Femur (tissue), 1 donor: ENCODE data around the gene PTPRN2.

Source experiments
- DNase-seq: peaks from one replicate; pipeline ENCODE4 v3.0.0-alpha.2; 2017

PTPRN2 gene

GRCh38 chr7:158123214-158123613, 464.4 kb downstream of the PTPRN2 start:
- DNase-seq = no peak

- DNase-seq = no peak
These were observed 466.1 kb downstream of the PTPRN2 start for GRCh38 chr7:158121441-158122045.

DNA sequence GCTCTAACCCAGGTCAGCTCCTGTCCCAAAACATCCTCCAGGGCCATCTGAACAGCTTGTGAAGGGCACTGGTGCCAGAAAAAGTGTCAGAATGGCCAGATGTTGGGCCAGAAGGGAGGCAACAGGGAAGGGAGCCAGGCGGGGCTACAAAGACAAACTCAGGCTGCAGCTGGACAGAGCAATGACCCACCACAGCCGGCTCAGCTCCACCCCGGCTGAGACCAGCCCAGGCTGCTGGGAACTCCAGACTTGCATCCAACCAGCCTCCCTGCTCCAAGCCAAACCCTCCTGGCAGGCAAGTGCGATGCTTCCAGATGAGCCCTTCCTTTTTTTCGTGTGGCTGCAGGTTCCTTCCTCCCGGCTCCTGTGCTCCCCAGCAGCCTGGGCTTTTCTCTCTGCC, 466.9 kb downstream of the PTPRN2 start:
- peak; percentile 43 for DNase-seq

GRCh38 chr7:158120316-158120715, 467.3 kb downstream of the PTPRN2 start:
- no peak for DNase-seq

DNA sequence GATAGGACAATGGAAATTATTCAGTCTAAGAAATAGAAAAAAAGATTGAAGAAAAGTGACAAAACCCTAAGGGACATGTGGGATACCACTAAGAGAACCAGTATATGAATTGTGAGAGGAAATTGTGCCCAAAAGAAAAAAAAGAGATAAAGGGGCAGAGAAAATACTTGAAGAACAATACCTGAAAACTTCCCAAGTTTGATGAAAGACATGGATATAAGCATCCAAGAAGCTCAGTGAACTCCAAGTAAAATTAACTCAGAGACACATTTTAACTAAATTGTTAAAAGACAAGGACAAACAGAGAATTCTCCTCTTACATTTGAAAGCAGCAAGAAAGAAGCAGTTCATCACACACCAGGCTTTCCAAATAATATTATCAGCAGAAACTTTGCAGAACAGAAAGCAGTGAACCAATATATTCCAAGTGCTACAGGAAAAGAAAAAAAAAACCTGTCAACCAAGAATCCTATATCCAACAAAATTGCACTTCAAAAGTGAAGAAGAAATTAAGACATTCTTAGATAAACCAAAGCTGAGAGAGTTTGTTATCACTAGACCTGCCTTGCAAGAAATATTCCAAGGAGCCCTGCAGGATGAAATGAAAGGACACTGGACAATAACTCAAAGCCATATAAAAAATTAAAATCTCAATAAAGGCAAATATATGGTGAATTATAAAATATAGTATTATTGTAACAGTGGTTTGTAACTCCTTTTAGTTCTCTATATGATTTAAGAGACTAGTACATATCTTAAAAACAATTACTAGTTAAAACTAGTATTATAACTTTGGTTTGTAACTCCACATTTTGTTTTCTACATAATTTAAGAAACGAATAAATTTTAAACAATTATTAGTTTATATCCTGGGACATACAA, 470.0 kb downstream of the PTPRN2 start:
- DNase-seq = no peak

DNA sequence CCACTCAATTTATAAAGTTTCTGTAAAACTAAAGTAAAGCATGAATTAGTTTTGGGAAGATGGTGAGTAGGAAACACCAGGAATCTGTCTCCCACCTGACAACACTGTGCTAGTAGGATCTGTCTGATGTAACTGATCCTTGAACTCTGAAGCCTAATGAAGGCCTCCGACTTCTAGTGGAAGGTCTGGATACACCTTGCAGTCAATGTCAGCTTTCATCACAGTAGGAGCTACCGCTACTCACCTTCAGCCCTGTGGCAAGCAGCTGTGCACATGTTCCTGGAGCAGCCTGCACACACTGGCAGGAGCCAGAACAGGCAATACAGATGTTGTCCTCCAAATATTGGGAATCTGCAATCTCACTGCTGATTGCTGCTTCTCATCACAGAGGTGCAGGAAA, 471.4 kb downstream of the PTPRN2 start:
- DNase-seq = no peak

- DNase-seq = no peak
These were observed 473.4 kb downstream of the PTPRN2 start for GRCh38 chr7:158114056-158114850.

DNA sequence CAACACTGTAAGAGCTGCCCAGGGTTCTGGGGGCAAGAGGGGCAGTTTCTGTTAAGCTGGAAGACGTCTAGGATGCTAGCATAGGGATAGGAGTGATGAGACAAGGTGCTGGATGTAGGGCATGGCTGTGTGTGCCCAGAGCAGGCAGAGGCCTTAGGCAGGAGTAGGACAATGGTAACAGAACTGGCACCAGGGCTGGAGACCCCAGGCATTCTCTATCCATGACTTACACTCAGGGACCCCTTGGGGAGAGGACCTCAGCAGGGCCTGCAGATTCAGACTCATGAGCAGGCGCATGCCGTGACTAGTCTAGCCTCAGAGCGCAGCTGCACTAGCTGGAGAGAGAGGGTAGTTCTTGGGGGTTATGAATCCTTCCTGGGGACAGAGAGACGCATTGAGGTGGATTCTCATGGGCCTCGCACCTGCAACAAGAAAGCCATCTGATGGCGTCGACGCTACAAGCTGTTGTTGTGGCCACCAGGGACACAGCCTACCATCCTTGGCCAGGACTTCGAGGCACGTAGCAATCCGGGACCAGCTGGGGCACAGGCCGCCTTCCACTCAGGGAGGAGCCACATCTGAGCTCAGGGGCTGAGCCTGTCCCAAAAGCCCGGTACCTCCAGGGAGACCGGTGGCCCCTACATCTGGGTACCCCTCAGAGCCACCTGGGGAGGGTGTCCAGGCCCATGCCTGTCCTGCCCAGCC, 474.1 kb downstream of the PTPRN2 start:
- DNase-seq = no peak

DNA sequence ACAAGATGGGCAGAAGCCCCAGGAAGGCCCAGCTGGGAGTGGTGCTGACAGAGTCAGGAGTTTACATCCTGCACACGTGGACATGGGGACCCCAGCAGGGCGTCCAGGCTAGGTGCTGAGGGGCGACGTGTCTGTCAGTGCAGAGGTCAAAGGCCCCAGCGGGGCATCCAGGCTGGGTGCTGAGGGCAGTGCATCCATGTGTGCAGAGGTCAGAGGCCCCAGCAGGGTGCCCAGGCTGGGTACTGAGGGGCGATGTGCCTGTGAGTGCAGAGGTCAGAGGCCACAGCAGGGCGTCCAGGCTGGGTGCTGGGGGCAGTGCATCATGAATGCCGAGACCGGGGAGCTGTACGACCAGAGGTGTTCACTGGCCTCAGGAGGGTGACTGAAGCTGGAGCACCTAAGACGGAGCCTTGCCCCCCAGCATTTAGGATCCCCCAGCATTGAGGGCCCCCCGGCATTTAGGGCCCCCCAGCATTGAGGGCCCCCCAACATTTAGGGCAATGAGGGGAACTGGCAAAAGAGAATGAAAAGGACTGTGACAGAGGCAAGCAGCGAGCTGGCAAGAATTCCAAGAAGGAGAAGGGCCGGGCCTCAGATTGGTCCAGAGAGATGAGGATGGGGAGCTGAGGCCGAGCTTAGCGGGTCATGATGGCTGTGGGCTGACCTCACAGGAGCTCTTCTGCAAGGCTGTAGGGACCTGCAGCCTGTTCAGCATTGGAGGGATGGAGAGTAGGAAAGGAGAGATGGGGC, 474.9 kb downstream of the PTPRN2 start:
- no peak for DNase-seq

DNA sequence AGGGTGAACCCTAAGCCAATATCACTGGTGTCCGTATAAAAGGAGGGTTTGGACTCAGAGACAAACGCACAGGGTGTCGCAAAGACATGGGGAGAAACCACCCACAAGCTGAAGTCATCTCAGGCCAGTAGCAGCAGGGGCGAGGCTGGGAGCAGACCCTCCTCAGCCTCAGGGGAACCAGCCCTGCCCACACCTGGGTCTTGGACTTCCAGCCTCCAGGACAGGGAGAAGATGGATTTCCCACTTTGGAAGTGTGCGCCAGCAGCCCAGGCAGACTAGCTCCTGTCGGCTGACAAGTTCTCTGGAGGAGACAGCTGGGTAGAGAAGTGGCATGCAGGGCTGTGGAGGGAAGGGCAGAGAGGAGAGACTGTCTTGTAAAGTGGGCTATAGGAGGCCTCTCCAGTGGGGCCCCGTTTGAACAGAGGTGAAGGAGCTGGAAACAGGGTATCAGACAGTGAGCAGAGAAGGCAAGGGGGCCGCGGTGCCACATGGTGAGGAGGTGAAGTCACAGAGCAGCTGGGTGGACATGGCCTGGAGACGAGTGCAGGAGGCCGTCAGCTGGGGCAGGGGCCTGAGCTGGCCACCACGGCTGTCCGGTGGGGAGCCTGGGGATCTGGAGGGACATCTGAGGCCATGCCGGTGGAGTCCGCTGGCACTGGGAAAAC, 475.6 kb downstream of the PTPRN2 start:
- no peak for DNase-seq

- DNase-seq = no peak
These were observed 476.4 kb downstream of the PTPRN2 start for GRCh38 chr7:158111049-158111751.

GRCh38 chr7:158110661-158111048, 477.0 kb downstream of the PTPRN2 start:
- no peak for DNase-seq

- no peak for DNase-seq
These were observed 477.5 kb downstream of the PTPRN2 start for GRCh38 chr7:158110034-158110590.

DNA sequence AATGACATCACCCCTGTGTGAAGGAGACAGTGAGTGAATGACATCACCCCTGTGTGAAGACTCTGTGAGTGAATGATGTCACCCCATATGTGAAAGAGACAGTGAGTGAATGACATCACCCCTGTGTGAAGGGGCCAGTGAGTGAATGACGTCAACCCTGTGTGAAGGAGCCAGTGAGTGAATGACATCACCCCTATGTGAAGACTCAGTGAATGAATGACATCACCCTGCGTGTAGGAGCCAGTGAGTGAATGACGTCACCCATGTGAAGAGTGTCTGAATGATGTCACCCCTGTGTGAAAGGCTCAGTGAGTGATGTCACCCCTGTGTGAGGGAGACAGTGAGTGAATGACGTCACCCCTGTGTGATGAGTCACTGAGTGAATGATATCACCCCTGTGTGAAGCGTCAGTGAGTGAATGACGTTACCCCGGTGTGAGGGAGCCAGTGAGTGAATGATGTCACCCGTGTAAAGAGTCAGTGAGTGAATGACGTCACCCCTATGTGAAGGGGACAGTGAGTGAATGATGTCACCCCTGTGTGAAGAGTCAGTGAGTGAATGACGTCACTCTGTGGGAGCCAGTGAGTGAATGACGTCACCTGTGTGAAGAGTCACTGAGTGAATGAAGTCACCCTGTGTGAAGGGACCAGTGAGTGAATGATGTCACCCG, 478.1 kb downstream of the PTPRN2 start:
- no peak for DNase-seq

DNA sequence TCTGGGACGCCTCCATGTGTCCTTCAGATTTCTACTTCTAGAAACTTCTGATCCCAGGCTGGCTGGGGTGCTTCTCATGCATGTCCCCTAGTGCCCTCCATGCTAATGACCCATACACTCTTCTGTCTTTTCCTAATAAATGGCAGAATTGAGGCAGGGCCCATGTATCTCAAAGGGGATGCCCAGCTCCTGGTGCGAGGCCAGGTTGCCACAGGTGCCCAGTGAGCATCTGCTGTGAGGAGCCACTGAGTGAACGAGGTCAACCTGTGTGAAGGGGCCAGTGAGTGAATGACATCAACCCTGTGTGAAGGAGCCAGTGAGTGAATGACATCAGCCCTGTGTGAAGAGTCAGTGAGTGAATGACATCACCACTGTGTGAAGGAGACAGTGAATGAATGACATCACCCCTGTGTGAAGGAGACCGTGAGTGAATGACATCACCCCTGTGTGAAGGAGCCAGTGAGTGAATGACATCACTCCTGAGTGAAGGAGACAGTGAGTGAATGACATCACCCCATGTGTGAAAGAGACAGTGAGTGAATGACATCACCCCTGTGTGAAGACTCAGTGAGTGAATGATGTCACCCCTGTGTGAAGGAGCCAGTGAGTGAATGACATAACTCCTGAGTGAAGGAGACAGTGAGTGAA, 478.9 kb downstream of the PTPRN2 start:
- DNase-seq = no peak

GRCh38 chr7:158107806-158108205, 479.8 kb downstream of the PTPRN2 start:
- no peak for DNase-seq

DNA sequence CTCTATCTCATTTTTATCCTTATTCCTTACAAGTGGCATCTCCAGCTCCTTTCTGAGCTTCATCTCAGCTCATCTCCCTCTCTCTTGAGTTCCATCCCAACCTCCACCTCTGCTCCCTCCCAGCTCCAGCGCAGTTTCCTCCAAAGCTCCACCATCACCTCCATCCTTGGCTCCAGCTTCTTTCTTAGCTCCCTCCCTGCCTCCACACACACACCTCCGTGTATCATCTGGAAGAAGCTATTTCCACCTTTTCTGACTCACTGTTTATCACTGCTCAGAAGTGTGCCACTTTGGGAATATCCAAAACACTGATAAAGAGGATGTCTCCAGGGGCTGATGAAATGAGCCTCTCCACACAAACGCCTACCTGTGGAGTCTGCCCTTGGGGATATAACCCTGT, 481.4 kb downstream of the PTPRN2 start:
- no peak for DNase-seq

DNA sequence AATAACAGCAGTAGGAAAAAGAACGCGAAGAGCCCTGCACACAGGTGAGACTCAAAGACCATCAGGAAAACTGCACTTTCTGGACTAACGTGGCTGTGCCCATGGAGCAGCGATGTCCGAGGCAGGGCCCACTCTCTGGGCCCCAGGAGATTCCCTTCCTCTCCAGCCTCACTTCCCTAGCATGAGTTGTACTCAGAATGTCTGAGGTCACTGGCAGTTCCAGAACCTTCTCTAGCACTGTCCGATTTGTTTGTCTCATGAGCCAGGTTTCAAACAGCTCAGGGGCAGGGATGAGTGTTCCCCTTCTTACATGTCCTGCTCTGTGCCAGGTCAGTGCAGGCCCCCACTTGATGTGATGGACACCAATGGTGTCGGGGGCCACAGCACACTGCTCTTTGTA, 484.2 kb downstream of the PTPRN2 start:
- no peak for DNase-seq

GRCh38 chr7:158102897-158103296, 484.7 kb downstream of the PTPRN2 start:
- DNase-seq = no peak
